HepG2 (cell line): ENCODE results near the gene CCRL2. TPM values are rescaled to one million over a fixed set of nuclear protein-coding genes. Genes with fewer than 3 reads are reported as not detected.

ENCODE experiments used
- ATAC-seq: fragments of 200-7000 bp; cut with Tn5 transposase; 3 replicates; pipeline ENCODE4 v1.9.1; 2020; ENCODE audit warnings: mild to moderate bottlenecking, moderate library complexity
- BruUV-seq: library from RNA; stranded (reverse); fragments of 400-500 nt; replicated peaks from 2 replicates; lab custom pipeline; 2021; lab: Mats Ljungman, UMichigan
- CTCF ChIA-PET: fragments of 300-600 bp; formaldehyde crosslinking; extraction: SDS; loops from one replicate; lab custom pipeline; 2021; ENCODE audit warnings: low total read pairs, inconsistent platforms, low intra/inter-chr PET ratio; lab: Yijun Ruan, JAX
- POLR2A ChIA-PET: fragments of 350-600 bp; sonication (Branson Sonifier 250); formaldehyde crosslinking; loops from one replicate; lab custom pipeline; 2020; ENCODE audit warnings: antibody characterized with exemption, inconsistent platforms; lab: Yijun Ruan, JAX
- DNase-seq: peaks from one replicate; pipeline ENCODE4 v3.0.0-alpha.2; 2015; ENCODE audit warnings: low spot score
- FAIRE-seq: peaks from 3 replicates; lab custom pipeline; 2011; peaks lifted over from hg19 to GRCh38; lab: Jason Lieb, UNC
- H2AFZ ChIP-seq: one replicate; pipeline ENCODE4 v1.6.1; 2011; ENCODE audit warnings: low read length, inconsistent platforms
- H3K27ac ChIP-seq: fragments of 300-600 bp; 3 replicates; pipeline ENCODE4 v1.8.0; 2011; ENCODE audit warnings: mixed run types, mild to moderate bottlenecking, mixed read lengths, low read length, inconsistent platforms; ENCODE audit not compliant: insufficient read depth; ENCODE audit errors: extremely low read length
- H3K27me3 ChIP-seq, 2 experiments: fragments of 200-600 bp in 1 of 2; 2 replicates in 1 of 2; 3 replicates in 1 of 2; pipeline versions ENCODE4 v1.6.0 to v1.8.0; 2011; ENCODE audit warnings: low read length in 2 of 2, mild to moderate bottlenecking in 2 of 2, moderate library complexity in 2 of 2, inconsistent platforms in 1 of 2; ENCODE audit not compliant: insufficient read depth in 2 of 2, control insufficient read depth in 1 of 2
- H3K36me3 ChIP-seq, 2 experiments: fragments of 200-600 bp in 1 of 2; replicated peaks in 1 of 2; 2 replicates in 1 of 2; 3 replicates in 1 of 2; pipeline versions ENCODE4 v1.5.1 to v1.8.0; 2011; ENCODE audit warnings: low read length in 2 of 2, inconsistent platforms in 1 of 2; ENCODE audit not compliant: insufficient read depth in 2 of 2, control insufficient read depth in 1 of 2
- H3K4me1 ChIP-seq: 2 replicates; pipeline ENCODE4 v1.5.1; 2012; ENCODE audit warnings: low read length, inconsistent platforms; ENCODE audit not compliant: insufficient read depth
- H3K4me2 ChIP-seq: 2 replicates; pipeline ENCODE4 v1.6.0; 2011; ENCODE audit warnings: low read depth, low read length, inconsistent platforms
- H3K4me3 ChIP-seq, 3 experiments: fragments of 200-600 bp in 1 of 3; sonication (generic), shearing (Covaris generic) in 1 of 3; replicated peaks in 1 of 3; 2 replicates each; pipeline ENCODE4 v1.5.1; 2011 to 2016; ENCODE audit warnings: low read length in 3 of 3, inconsistent platforms in 2 of 3, low read depth in 2 of 3, mild to moderate bottlenecking in 2 of 3, control low read depth in 1 of 3, mixed read lengths in 1 of 3; ENCODE audit not compliant: insufficient read depth in 1 of 3
- H3K79me2 ChIP-seq: one replicate; pipeline ENCODE4 v1.6.1; 2011; ENCODE audit warnings: low read length, inconsistent platforms; ENCODE audit not compliant: insufficient read depth
- H3K9ac ChIP-seq: 2 replicates; pipeline ENCODE4 v1.6.0; 2011; ENCODE audit warnings: mild to moderate bottlenecking, low read depth, low read length, inconsistent platforms; ENCODE audit not compliant: insufficient read depth
- H3K9me3 ChIP-seq: 2 replicates; pipeline ENCODE4 v1.5.1; 2012; ENCODE audit warnings: mild to moderate bottlenecking, low read length
- H4K20me1 ChIP-seq: 2 replicates; pipeline ENCODE4 v1.6.0; 2011; ENCODE audit warnings: inconsistent platforms, mild to moderate bottlenecking, low read length, moderate library complexity; ENCODE audit not compliant: insufficient read depth
- CREM ChIP-seq, 2 experiments: sonication (generic) in 1 of 2; formaldehyde crosslinking in 1 of 2; IDR thresholded peaks; 2 replicates each; pipeline versions ENCODE4 v1.4.0 to v1.6.1; 2016 to 2020; ENCODE audit warnings: antibody characterized with exemption in 1 of 2, mild to moderate bottlenecking in 1 of 2, missing genetic modification reagents in 1 of 2
- ETS1 ChIP-seq: sonication (generic); formaldehyde crosslinking; IDR thresholded peaks from 2 replicates; pipeline ENCODE4 v1.4.0; 2020; ENCODE audit warnings: missing genetic modification reagents
- ETV5 ChIP-seq: IDR thresholded peaks from 2 replicates; pipeline ENCODE4 v1.6.1; 2018; ENCODE audit warnings: missing biosample characterization, missing genetic modification reagents, inconsistent platforms, borderline replicate concordance
- HOXA5 ChIP-seq: sonication (generic); formaldehyde crosslinking; IDR thresholded peaks from 2 replicates; pipeline ENCODE4 v1.4.0; 2020; ENCODE audit warnings: missing genetic modification reagents
- HOXA7 ChIP-seq: sonication (generic); formaldehyde crosslinking; IDR thresholded peaks from 2 replicates; pipeline ENCODE4 v1.8.1; 2022; ENCODE audit warnings: mild to moderate bottlenecking, missing genetic modification reagents, moderate library complexity
- IKZF4 ChIP-seq: sonication (generic); formaldehyde crosslinking; IDR thresholded peaks from 2 replicates; pipeline ENCODE4 v1.5.1; 2020; ENCODE audit warnings: borderline replicate concordance, mild to moderate bottlenecking, low read depth, missing genetic modification reagents; ENCODE audit errors: not compliant biosample characterization
- MTF2 ChIP-seq: sonication (generic); formaldehyde crosslinking; IDR thresholded peaks from 2 replicates; pipeline ENCODE4 v1.5.0; 2020; ENCODE audit warnings: missing genetic modification reagents, borderline replicate concordance
- NR2C2 ChIP-seq: sonication (generic); formaldehyde crosslinking; IDR thresholded peaks from 2 replicates; pipeline ENCODE4 v1.4.0; 2020; ENCODE audit warnings: missing genetic modification reagents, mild to moderate bottlenecking, moderate library complexity, borderline replicate concordance
- SMC3 ChIP-seq: IDR thresholded peaks from 2 replicates; pipeline ENCODE4 v1.6.1; 2011; ENCODE audit warnings: low read length, improper control_type of control experiment
- SP2 ChIP-seq: sonication (generic); formaldehyde crosslinking; IDR thresholded peaks from 2 replicates; pipeline ENCODE4 v1.5.1; 2020; ENCODE audit warnings: mild to moderate bottlenecking, missing genetic modification reagents
- SRSF4 ChIP-seq: fragments of 200-400 bp; formaldehyde crosslinking; IDR thresholded peaks from one replicate; pipeline ENCODE4 v1.6.1; 2018; ENCODE audit warnings: mild to moderate bottlenecking, low read depth, low read length, moderate library complexity; ENCODE audit not compliant: poor library complexity, severe bottlenecking
- ZBTB26 ChIP-seq: IDR thresholded peaks from 2 replicates; pipeline ENCODE4 v1.6.1; 2016; ENCODE audit warnings: missing compliant biosample characterization, missing genetic modification reagents, borderline replicate concordance
- ZBTB37 ChIP-seq: sonication (generic); formaldehyde crosslinking; IDR thresholded peaks from 2 replicates; pipeline ENCODE4 v1.4.0; 2020; ENCODE audit warnings: mild to moderate bottlenecking, missing genetic modification reagents
- ZFP36L2 ChIP-seq: sonication (generic); formaldehyde crosslinking; IDR thresholded peaks from 2 replicates; pipeline ENCODE4 v1.4.0; 2020; ENCODE audit warnings: missing genetic modification reagents
- ZNF17 ChIP-seq: sonication (generic); formaldehyde crosslinking; IDR thresholded peaks from 2 replicates; pipeline ENCODE4 v1.5.0; 2020; ENCODE audit warnings: mild to moderate bottlenecking, missing genetic modification reagents
- ZNF207 ChIP-seq: fragments of 450-650 bp; IDR thresholded peaks from 2 replicates; pipeline ENCODE4 v1.6.1; 2016; ENCODE audit warnings: antibody characterized with exemption, borderline replicate concordance
- ZNF792 ChIP-seq: IDR thresholded peaks from 2 replicates; pipeline ENCODE4 v1.6.1; 2016
- WGBS: methylation state at CpG from one replicate; pipeline ENCODE4 v1.1.6; 2017; ENCODE audit warnings: low lambda C conversion rate; 5-methylcytosine and 5-hydroxymethylcytosine counted together
- in situ Hi-C: cut with HindIII; loops from 2 replicates; pipeline ENCODE4 v1.10.0; 2017; ENCODE audit warnings: low pct_unique_long_range_greater_than_20kb; ENCODE audit not compliant: extremely low pct_ligation_motif_present
- intact Hi-C: fragments of 100-400 bp; cut with micrococcal nuclease; formaldehyde crosslinking; loops from one replicate; pipeline ENCODE4 v1.10.0; 2022; ENCODE audit not compliant: unreplicated experiment
- polyA plus RNA-seq, 8 experiments: library from polyadenylated mRNA; depleted of rRNA in 3 of 8; stranded (reverse) in 7 of 8; unstranded in 1 of 8; fragments of >200 nt; fragmentation: Illumina TruSeq in 4 of 8; extraction: Trizol in 4 of 8; gene quantifications; 2 replicates each; pipeline versions ENCODE4 v1.2.1 to v1.2.3, GENCODE V29; 2011 to 2016; ENCODE audit warnings: low read depth in 4 of 8, missing spikeins in 1 of 8, mixed read lengths in 1 of 8; ENCODE audit not compliant: insufficient read depth in 1 of 8
- total RNA-seq, 5 experiments: library from RNA; depleted of rRNA; stranded (reverse); fragments of >200 nt; fragmentation: Illumina TruSeq; extraction: Trizol; gene quantifications; 2 replicates each; pipeline ENCODE4 v1.2.3, GENCODE V29; 2016; ENCODE audit warnings: low read depth in 1 of 5
- TF ChIP-seq, protein P1 (sequence below): sonication (generic); formaldehyde crosslinking; IDR thresholded peaks from 2 replicates; pipeline ENCODE4; 2020; ENCODE audit warnings: missing genetic modification reagents, mild to moderate bottlenecking, borderline replicate concordance

Gene CCRL2
- total and polyA plus RNA-seq, 2 of the 13 experiments (the other 11 are each of a cell fraction or from before 2014, with no cell fraction given): not detected

DNA sequence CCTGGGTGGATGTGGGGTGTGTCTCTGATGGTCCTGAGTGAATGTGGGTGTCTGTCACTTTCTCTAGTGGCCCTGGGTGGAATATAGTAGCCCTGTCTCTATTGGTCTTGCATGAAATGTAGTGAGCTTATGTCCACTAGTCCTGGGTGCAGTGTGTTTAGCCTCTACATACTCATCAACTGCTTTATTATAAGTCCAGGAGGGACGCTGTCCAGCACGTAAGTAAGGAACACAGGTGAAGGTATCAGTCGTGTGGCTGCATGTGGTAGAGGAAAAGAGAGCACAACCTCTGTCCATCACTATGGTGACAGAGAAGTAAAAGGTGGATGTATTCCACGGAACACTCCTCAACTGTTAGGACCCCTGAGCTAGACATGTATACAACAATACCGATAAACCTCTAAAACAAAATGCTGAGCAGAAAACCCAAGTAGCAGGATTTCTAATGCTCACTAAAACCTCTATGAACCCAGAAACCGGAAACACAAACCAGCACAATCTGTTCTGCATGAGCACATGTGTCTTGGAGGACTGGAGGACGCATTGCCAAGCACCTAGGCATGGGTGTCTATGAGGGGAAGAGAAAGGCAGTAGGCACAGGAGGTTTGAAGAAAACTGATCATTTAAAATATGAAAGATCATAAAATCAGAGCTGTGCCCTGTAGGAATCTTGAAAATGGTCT, 46.6 kb downstream of the CCRL2 start:
- no peaks in the 10 kb centered on the region for H3K4me1 ChIP-seq
- 24% methylated on average over 6 of the region's 7 CpGs for WGBS
- H3K79me2 ChIP-seq: no peaks in the 10 kb centered on the region
- ChIA-PET CTCF (no interaction called here), POLR2A (no interaction called here)
- no peaks in the 10 kb centered on the region for H3K9me3 ChIP-seq
- FAIRE-seq (no peak), DNase-seq (no peak), ATAC-seq (no peak)
- H3K4me2 ChIP-seq: no peak overlapping the region
- no TSS peak for BruUV-seq
- intact Hi-C loops (no loop called here), in situ Hi-C loops (no loop called here)
- H3K36me3 ChIP-seq: no peaks in the 10 kb centered on the region
- H2AFZ ChIP-seq: no peak overlapping the region
- H3K4me3 ChIP-seq: no peak overlapping the region
- H3K27me3 ChIP-seq: peaks cover 3 to 19% of the 10 kb centered on the region in 2 experiments; a peak in 3 of 5 replicates
- no peak overlapping the region for H3K27ac ChIP-seq
- no peaks in the 10 kb centered on the region for H4K20me1 ChIP-seq
- H3K9ac ChIP-seq: no peak overlapping the region
- TF ChIP-seq ETS1 (CRISPR knock-in tag): no peak
- TF ChIP-seq ZFP36L2 (CRISPR knock-in tag): no peak
- no peak for TF ChIP-seq ZNF17 (CRISPR knock-in tag)
- no peak for TF ChIP-seq NR2C2 (CRISPR knock-in tag)
- TF ChIP-seq SRSF4: no peak
- TF ChIP-seq ZBTB37 (CRISPR knock-in tag): no peak
- TF ChIP-seq IKZF4: no peak
- TF ChIP-seq SP2 (CRISPR knock-in tag): no peak
- TF ChIP-seq HOXA7 (CRISPR knock-in tag): no peak
- TF ChIP-seq ZNF792 (CRISPR knock-in tag): no peak
- TF ChIP-seq CREM (IDR thresholded peaks at IDR 0.05): no peak
- no peak for TF ChIP-seq CREM (CRISPR knock-in tag; IDR thresholded peaks at IDR 0.05)
- TF ChIP-seq ZNF207: no peak
- TF ChIP-seq SMC3: no peak
- no peak for TF ChIP-seq MTF2 (CRISPR knock-in tag)
- no peak for TF ChIP-seq ETV5 (CRISPR knock-in tag)
- no peak for TF ChIP-seq HOXA5 (CRISPR knock-in tag)
- TF ChIP-seq, protein P1, sequence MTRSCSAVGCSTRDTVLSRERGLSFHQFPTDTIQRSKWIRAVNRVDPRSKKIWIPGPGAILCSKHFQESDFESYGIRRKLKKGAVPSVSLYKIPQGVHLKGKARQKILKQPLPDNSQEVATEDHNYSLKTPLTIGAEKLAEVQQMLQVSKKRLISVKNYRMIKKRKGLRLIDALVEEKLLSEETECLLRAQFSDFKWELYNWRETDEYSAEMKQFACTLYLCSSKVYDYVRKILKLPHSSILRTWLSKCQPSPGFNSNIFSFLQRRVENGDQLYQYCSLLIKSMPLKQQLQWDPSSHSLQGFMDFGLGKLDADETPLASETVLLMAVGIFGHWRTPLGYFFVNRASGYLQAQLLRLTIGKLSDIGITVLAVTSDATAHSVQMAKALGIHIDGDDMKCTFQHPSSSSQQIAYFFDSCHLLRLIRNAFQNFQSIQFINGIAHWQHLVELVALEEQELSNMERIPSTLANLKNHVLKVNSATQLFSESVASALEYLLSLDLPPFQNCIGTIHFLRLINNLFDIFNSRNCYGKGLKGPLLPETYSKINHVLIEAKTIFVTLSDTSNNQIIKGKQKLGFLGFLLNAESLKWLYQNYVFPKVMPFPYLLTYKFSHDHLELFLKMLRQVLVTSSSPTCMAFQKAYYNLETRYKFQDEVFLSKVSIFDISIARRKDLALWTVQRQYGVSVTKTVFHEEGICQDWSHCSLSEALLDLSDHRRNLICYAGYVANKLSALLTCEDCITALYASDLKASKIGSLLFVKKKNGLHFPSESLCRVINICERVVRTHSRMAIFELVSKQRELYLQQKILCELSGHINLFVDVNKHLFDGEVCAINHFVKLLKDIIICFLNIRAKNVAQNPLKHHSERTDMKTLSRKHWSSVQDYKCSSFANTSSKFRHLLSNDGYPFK (CRISPR knock-in tag): no peak
- no peak for TF ChIP-seq ZBTB26 (CRISPR knock-in tag)
